Choroid plexus epithelial cell (primary cell): ENCODE measurements around the gene PEPD.

Experiments used
- DNase-seq: peaks from one replicate; pipeline ENCODE4 v3.0.0-alpha.2; 2010; ENCODE audit warnings: low read depth
- H3K4me3 ChIP-seq: 2 replicates; pipeline ENCODE4 v1.5.1; 2011; ENCODE audit warnings: low read depth, mild to moderate bottlenecking, control low read depth, low read length, moderate library complexity
- TF ChIP-seq, protein P1 (sequence below): conservative IDR thresholded peaks from 2 replicates; pipeline ENCODE4 v1.5.1; 2011; ENCODE audit warnings: low read depth, mild to moderate bottlenecking, control low read depth, inconsistent platforms, low read length, moderate library complexity

Gene PEPD

DNA sequence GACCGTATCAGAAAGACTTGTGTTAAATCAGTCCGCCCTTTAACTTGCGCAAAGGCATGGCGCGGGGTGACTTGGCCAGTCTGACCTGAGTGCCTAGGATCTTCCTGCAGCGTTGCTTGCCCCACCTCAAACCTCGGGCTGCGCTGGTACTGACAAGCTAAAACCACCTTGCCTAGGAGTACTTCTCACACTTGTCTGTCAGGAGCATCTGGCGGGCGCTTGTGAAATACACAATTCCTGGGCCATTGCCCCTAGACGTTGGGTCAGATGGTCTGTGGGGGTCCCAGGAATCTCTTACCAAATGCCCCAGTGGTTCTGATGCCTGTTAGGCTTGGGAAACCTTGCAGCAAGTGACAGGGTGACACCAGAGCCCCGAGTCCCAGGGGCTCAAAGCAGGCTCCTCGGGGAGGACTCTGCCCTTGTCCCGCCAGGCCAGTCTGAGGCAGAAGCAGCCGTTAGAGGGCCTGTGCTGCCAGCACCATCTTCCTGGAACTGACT is 135.2 kb downstream of the PEPD start:
- TF ChIP-seq, protein P1, sequence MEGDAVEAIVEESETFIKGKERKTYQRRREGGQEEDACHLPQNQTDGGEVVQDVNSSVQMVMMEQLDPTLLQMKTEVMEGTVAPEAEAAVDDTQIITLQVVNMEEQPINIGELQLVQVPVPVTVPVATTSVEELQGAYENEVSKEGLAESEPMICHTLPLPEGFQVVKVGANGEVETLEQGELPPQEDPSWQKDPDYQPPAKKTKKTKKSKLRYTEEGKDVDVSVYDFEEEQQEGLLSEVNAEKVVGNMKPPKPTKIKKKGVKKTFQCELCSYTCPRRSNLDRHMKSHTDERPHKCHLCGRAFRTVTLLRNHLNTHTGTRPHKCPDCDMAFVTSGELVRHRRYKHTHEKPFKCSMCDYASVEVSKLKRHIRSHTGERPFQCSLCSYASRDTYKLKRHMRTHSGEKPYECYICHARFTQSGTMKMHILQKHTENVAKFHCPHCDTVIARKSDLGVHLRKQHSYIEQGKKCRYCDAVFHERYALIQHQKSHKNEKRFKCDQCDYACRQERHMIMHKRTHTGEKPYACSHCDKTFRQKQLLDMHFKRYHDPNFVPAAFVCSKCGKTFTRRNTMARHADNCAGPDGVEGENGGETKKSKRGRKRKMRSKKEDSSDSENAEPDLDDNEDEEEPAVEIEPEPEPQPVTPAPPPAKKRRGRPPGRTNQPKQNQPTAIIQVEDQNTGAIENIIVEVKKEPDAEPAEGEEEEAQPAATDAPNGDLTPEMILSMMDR: no peak
- no peak for DNase-seq
- no peak overlapping the region for H3K4me3 ChIP-seq

DNA sequence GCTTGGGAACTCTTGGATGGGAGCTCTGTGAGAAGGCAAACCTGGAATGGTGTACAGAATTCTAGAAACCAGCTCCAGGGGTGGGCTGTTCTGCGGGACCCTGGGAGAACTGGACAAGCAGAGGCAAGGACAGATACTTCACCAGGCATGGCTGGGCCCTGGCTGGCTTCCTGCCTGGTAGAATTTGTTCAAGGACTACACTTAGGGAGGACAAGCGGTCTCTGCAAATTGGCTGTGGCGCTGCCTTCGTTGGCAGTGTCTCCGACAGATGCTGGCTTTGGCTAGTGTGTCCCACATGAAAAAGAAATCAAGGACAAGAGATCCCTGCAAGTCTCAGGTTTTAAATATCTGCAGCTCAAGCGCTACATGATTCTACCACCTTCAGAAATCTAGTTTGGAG is 135.6 kb downstream of the PEPD start:
- DNase-seq: no peak
- H3K4me3 ChIP-seq: no peak overlapping the region
- TF ChIP-seq, protein P1: no peak

DNA sequence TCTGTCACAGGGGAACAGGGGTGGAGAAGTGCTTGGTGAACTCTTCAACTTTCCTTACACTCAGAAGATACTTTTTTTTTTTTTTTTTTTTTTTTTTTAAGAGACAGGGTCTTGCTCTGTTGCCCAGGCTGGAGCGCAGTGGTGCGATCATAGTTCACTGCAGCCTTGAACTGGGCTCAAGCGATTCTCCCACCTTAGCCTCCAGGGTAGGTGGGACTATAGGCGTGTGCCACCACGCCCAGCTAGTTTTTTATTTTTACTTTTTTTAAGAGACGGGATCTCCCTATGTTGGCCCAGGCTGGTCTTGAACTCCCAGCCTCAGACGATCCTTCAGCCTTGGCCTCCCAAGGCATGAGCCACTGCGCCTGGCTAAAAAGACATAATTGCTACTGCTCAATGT is 136.6 kb downstream of the PEPD start:
- TF ChIP-seq, protein P1: no peak
- no peak for DNase-seq
- no peak overlapping the region for H3K4me3 ChIP-seq

DNA sequence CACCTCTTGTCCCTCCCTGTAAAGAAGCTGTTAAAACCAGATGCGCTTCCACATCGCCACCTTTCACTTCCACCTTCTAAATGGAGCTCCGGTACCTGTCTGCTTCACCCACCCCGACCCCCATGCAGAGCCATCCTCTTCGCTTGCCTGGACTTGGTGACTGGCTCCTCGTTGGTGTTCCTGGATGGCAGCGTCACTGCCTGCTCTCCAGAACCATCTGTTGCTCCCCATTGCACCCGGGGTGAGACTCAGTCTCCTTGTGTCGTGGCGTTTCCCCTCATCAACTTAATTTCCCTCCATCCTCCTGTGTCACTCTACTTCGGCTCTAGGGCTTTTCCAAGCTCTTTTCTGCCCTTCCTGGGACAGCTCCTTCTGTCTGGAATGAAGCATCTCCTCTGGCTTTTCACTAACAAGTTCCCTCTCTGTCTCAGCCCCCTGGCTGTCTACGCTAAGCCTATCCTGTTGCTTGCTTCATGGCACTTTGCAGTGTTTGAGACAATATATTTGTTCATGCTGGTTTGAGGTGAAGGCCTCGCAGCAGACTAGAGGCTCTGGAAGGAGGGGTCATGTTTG is 137.8 kb downstream of the PEPD start:
- DNase-seq: no peak
- H3K4me3 ChIP-seq: no peak overlapping the region
- TF ChIP-seq, protein P1: no peak

DNA sequence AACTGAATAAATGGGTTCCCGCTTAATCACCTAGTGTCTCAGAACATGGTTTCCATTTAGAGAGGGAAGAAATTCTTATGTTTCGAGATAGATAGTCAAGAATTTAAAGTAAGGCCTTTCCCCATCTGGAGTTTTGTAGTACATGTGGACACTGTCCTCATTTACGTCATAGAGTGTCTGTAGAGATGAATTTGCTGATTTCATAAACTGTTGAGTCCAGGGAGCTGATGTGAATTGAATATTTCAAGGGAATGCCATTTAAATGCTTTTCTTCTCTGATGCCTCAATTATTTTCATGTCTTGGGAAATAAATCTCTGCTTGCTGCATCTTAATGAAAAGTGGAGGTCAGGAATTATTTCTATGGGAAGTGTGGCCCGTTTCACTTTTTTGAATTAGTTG is 138.6 kb downstream of the PEPD start:
- TF ChIP-seq, protein P1: no peak
- no peak for DNase-seq
- no peak overlapping the region for H3K4me3 ChIP-seq

DNA sequence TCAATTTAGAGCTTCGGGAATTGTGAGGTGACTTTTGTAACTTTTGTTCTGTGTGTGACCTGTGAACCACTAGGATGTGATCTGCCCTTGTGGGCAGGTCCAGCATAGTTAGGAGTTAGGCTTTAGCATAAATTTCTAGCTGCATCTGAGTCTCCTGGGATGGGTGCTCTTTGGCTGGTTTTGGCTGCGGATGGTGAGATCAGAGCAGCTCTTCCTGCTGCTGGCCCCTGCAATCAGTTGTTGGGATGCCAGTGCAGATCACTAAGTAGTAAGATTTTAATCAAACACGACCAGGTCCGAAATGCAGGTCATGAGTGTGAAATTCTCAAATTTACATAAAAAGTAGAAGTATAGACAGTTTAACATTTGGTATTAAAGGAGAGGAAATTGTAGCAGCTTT is 139.6 kb downstream of the PEPD start:
- no peak for DNase-seq
- TF ChIP-seq, protein P1: no peak
- H3K4me3 ChIP-seq: no peak overlapping the region

DNA sequence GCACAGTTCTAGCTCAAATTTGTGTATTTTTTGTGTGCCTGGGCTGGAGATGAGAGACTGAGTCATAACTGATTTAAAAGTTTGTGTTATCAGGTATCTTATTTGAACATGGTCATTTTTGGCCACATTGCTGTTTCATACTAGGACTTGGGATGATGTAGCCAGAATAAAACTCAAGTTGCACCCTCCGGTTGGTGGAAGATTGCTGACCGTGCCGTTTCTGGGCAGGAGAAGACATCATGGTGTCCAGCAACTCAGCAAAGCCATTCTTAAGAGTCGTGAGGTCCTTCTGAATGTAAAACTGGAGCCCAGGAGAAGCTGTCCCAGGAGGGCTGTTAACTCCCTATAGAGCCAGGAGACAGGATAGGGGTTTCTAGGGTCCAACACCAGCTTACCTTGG is 140.5 kb downstream of the PEPD start:
- DNase-seq: no peak
- no peak overlapping the region for H3K4me3 ChIP-seq
- TF ChIP-seq, protein P1: no peak
